Astrocyte (in vitro differentiated cells and primary cell): ENCODE results near the gene COL4A4. TPM values are rescaled to one million over a fixed set of nuclear protein-coding genes. Genes with fewer than 3 reads are reported as not detected.

Experiments
- DNase-seq: peaks from one replicate; pipeline ENCODE4 v3.0.0-alpha.2; 2010; ENCODE audit warnings: low read depth
- FAIRE-seq: peaks from 2 replicates; lab custom pipeline; 2011; peaks lifted over from hg19 to GRCh38; lab: Jason Lieb, UNC
- H2AFZ ChIP-seq: 2 replicates; pipeline ENCODE4 v1.6.0; 2012; ENCODE audit warnings: low read depth, low read length, inconsistent platforms
- H3K27ac ChIP-seq: 2 replicates; pipeline ENCODE4 v1.5.1; 2011; ENCODE audit warnings: low read depth, low read length, inconsistent platforms
- H3K27me3 ChIP-seq: 2 replicates; pipeline ENCODE4 v1.6.0; 2011; ENCODE audit warnings: low read length, inconsistent platforms; ENCODE audit not compliant: insufficient read depth
- H3K36me3 ChIP-seq: 2 replicates; pipeline ENCODE4 v1.5.1; 2011; ENCODE audit warnings: low read length, inconsistent platforms; ENCODE audit not compliant: insufficient read depth
- H3K4me1 ChIP-seq: 2 replicates; pipeline ENCODE4 v1.5.1; 2011; ENCODE audit warnings: low read length, inconsistent platforms; ENCODE audit not compliant: insufficient read depth
- H3K4me2 ChIP-seq: 2 replicates; pipeline ENCODE4 v1.6.0; 2012; ENCODE audit warnings: low read length, inconsistent platforms
- H3K4me3 ChIP-seq: 2 replicates; pipeline ENCODE4 v1.5.1; 2011; ENCODE audit warnings: low read depth, mild to moderate bottlenecking, low read length, inconsistent platforms; ENCODE audit not compliant: insufficient read depth
- H3K79me2 ChIP-seq: 2 replicates; pipeline ENCODE4 v1.6.0; 2012; ENCODE audit warnings: mild to moderate bottlenecking, low read length, inconsistent platforms; ENCODE audit not compliant: insufficient read depth
- H3K9ac ChIP-seq: 2 replicates; pipeline ENCODE4 v1.6.0; 2012; ENCODE audit warnings: mild to moderate bottlenecking, low read length, inconsistent platforms
- H3K9me3 ChIP-seq: 2 replicates; pipeline ENCODE4 v1.5.1; 2012; ENCODE audit warnings: low read depth, mild to moderate bottlenecking, low read length, inconsistent platforms; ENCODE audit not compliant: insufficient read depth
- H4K20me1 ChIP-seq: 2 replicates; pipeline ENCODE4 v1.6.0; 2012; ENCODE audit warnings: low read length, inconsistent platforms; ENCODE audit not compliant: insufficient read depth
- H3K27ac Mint-ChIP-seq: one replicate; pipeline ENCODE4 v1.8.0; 2021; ENCODE audit warnings: mild to moderate bottlenecking, mixed read lengths; ENCODE audit not compliant: unreplicated experiment
- H3K27me3 Mint-ChIP-seq: one replicate; pipeline ENCODE4 v1.8.0; 2021; ENCODE audit warnings: low read depth, mixed read lengths; ENCODE audit not compliant: unreplicated experiment
- H3K36me3 Mint-ChIP-seq: one replicate; pipeline ENCODE4 v1.8.0; 2021; ENCODE audit warnings: low read depth, mixed read lengths; ENCODE audit not compliant: unreplicated experiment
- H3K4me1 Mint-ChIP-seq: one replicate; pipeline ENCODE4 v1.8.0; 2021; ENCODE audit warnings: low read depth, mixed read lengths; ENCODE audit not compliant: unreplicated experiment
- H3K4me3 Mint-ChIP-seq: one replicate; pipeline ENCODE4 v1.8.0; 2021; ENCODE audit warnings: mild to moderate bottlenecking, moderate library complexity, mixed read lengths; ENCODE audit not compliant: unreplicated experiment
- H3K9me3 Mint-ChIP-seq: one replicate; pipeline ENCODE4 v1.8.0; 2021; ENCODE audit warnings: mild to moderate bottlenecking, mixed read lengths; ENCODE audit not compliant: unreplicated experiment
- CTCF ChIP-seq: IDR thresholded peaks from 2 replicates; pipeline ENCODE4 v1.5.1; 2011; ENCODE audit warnings: low read depth, mild to moderate bottlenecking, inconsistent platforms, low read length, moderate library complexity; ENCODE audit not compliant: insufficient read depth
- EZH2 ChIP-seq: IDR thresholded peaks from 2 replicates; pipeline ENCODE4 v1.6.1; 2012; ENCODE audit warnings: mild to moderate bottlenecking, low read length, inconsistent platforms; ENCODE audit not compliant: insufficient read depth
- total RNA-seq: library from RNA; stranded (reverse); gene quantifications from 2 replicates; pipeline ENCODE4 v1.2.1, GENCODE V29; 2021

Gene COL4A4
- total RNA-seq, 1 donor from 2014 or later: 0.36 TPM

- Mint-ChIP-seq H3K9me3 (peaks cover 5% of the 10 kb centered on the region), H3K27me3 (no peaks in the 10 kb centered on the region), H3K4me3 (no peak overlapping the region), H3K36me3 (no peaks in the 10 kb centered on the region), H3K4me1 (no peaks in the 10 kb centered on the region), H3K27ac (no peak overlapping the region)
- Histone ChIP-seq H3K36me3 (no peaks in the 10 kb centered on the region), H3K27me3 (no peaks in the 10 kb centered on the region), H2AFZ (no peak overlapping the region), H4K20me1 (no peaks in the 10 kb centered on the region), H3K4me2 (no peak overlapping the region), H3K9me3 (no peaks in the 10 kb centered on the region), H3K4me1 (no peaks in the 10 kb centered on the region), H3K27ac (no peak overlapping the region), H3K79me2 (no peaks in the 10 kb centered on the region), H3K4me3 (no peak overlapping the region), H3K9ac (no peak overlapping the region)
- TF ChIP-seq EZH2 (no peak), CTCF (no peak)
- FAIRE-seq (no peak), DNase-seq (no peak)
These were observed 66.4 kb downstream of the COL4A4 start for GRCh38 chr2:227097495-227098161.

GRCh38 chr2:227095346-227095745 lies 68.7 kb downstream of the COL4A4 start:
- H3K27me3 ChIP-seq: no peaks in the 10 kb centered on the region
- H3K4me2 ChIP-seq: no peak overlapping the region
- no peak for TF ChIP-seq EZH2
- H3K4me3 ChIP-seq: no peak overlapping the region
- no peaks in the 10 kb centered on the region for H3K9me3 ChIP-seq
- no peak for DNase-seq
- no peak for FAIRE-seq
- Mint-ChIP-seq H3K27ac (no peak overlapping the region), H3K27me3 (no peaks in the 10 kb centered on the region), H3K4me1 (no peaks in the 10 kb centered on the region), H3K4me3 (no peak overlapping the region), H3K36me3 (no peaks in the 10 kb centered on the region), H3K9me3 (no peaks in the 10 kb centered on the region)
- no peaks in the 10 kb centered on the region for H4K20me1 ChIP-seq
- no peaks in the 10 kb centered on the region for H3K4me1 ChIP-seq
- H3K36me3 ChIP-seq: no peaks in the 10 kb centered on the region
- H2AFZ ChIP-seq: no peak overlapping the region
- H3K9ac ChIP-seq: no peak overlapping the region
- H3K79me2 ChIP-seq: no peaks in the 10 kb centered on the region
- no peak overlapping the region for H3K27ac ChIP-seq

- Histone ChIP-seq H3K4me1 (no peaks in the 10 kb centered on the region), H3K79me2 (no peaks in the 10 kb centered on the region), H3K9ac (no peak overlapping the region), H3K4me2 (no peak overlapping the region), H3K36me3 (no peaks in the 10 kb centered on the region), H3K27me3 (no peaks in the 10 kb centered on the region), H4K20me1 (no peaks in the 10 kb centered on the region), H2AFZ (no peak overlapping the region), H3K4me3 (no peak overlapping the region), H3K9me3 (no peaks in the 10 kb centered on the region), H3K27ac (no peak overlapping the region)
- TF ChIP-seq EZH2 (no peak), CTCF (no peak)
- H3K27ac Mint-ChIP-seq: no peak overlapping the region
- no peaks in the 10 kb centered on the region for H3K9me3 Mint-ChIP-seq
- no peak overlapping the region for H3K4me3 Mint-ChIP-seq
- H3K4me1 Mint-ChIP-seq: no peaks in the 10 kb centered on the region
- FAIRE-seq (no peak), DNase-seq (no peak)
- no peaks in the 10 kb centered on the region for H3K27me3 Mint-ChIP-seq
- no peaks in the 10 kb centered on the region for H3K36me3 Mint-ChIP-seq
These were observed 81.7 kb downstream of the COL4A4 start for GRCh38 chr2:227082286-227082685.
